ENCODE data around the gene CENPQ.

The CENPQ gene

DNA sequence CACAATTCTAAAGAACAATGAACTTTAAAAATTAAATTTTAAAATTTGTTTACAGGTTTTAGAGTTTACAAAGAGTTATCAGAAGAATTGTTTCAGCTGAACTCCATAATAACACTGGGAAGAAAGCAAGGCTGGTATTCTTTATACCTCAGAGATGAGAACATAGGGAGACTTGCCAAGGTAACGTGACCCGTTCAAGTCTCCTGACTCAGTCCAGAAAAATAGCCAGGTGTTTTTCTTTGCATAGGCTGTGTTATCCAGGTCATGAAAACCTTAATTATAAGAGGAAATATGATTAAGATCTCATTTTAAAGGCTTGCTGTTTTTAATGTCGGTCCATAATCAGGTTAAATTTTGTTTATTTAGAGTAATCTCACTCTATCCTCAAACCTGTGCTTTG is 78.8 kb downstream of the CENPQ start:
- peak; percentile 24 for DNase-seq
